SK-N-SH treated with all-trans-retinoic acid at 6 μM for 48 hours (cell line): Measurements from ENCODE around the gene FOXO3.

Source experiments
- ATAC-seq: fragments of 200-7000 bp; cut with Tn5 transposase; 3 replicates; pipeline ENCODE4 v1.9.1; 2020; ENCODE audit warnings: mild to moderate bottlenecking, moderate library complexity
- BACH2 ChIP-seq: fragments of 250-450 bp; sonication (Bioruptor Pico); IDR thresholded peaks from 2 replicates; pipeline ENCODE4 v1.9.0; 2021; ENCODE audit warnings: mild to moderate bottlenecking, borderline replicate concordance
- CSDC2 ChIP-seq: fragments of 250-450 bp; sonication (Bioruptor Pico); IDR thresholded peaks from 2 replicates; pipeline ENCODE4 v1.5.0; 2020; ENCODE audit warnings: mild to moderate bottlenecking, moderate library complexity
- GLIS3 ChIP-seq: fragments of 250-450 bp; sonication (Bioruptor Pico); IDR thresholded peaks from 2 replicates; pipeline ENCODE4 v1.5.0; 2020; ENCODE audit warnings: mild to moderate bottlenecking, moderate library complexity
- ISL1 ChIP-seq: fragments of 250-450 bp; sonication (Bioruptor Pico); IDR thresholded peaks from 2 replicates; pipeline ENCODE4 v2.1.2; 2022; ENCODE audit warnings: mild to moderate bottlenecking, moderate library complexity
- OSR1 ChIP-seq: fragments of 250-450 bp; sonication (Bioruptor Pico); IDR thresholded peaks from 2 replicates; pipeline ENCODE4 v1.8.0; 2022; ENCODE audit warnings: moderate library complexity, mild to moderate bottlenecking, inconsistent platforms
- PATZ1 ChIP-seq: fragments of 250-450 bp; sonication (Bioruptor Pico); IDR thresholded peaks from 2 replicates; pipeline ENCODE4 v1.8.0; 2020; ENCODE audit warnings: mild to moderate bottlenecking, moderate library complexity, borderline replicate concordance
- PPARA ChIP-seq: fragments of 250-450 bp; sonication (Bioruptor Pico); IDR thresholded peaks from 2 replicates; pipeline ENCODE4 v1.5.0; 2020; ENCODE audit warnings: mild to moderate bottlenecking, borderline replicate concordance
- RARB ChIP-seq: fragments of 250-450 bp; sonication (Bioruptor Pico); IDR thresholded peaks from 2 replicates; pipeline ENCODE4 v1.8.0; 2021; ENCODE audit warnings: mild to moderate bottlenecking, moderate library complexity
- SNAI2 ChIP-seq: fragments of 250-450 bp; sonication (Bioruptor Pico); IDR thresholded peaks from 2 replicates; pipeline ENCODE4 v1.5.0; 2020; ENCODE audit warnings: mild to moderate bottlenecking, moderate library complexity
- TCF4 ChIP-seq: fragments of 250-450 bp; sonication (Bioruptor Pico); IDR thresholded peaks from 2 replicates; pipeline ENCODE4 v1.8.0; 2021; ENCODE audit warnings: mild to moderate bottlenecking, moderate library complexity, borderline replicate concordance
- TOX ChIP-seq: fragments of 250-450 bp; sonication (Bioruptor Pico); IDR thresholded peaks from 2 replicates; pipeline ENCODE4 v1.8.0; 2021; ENCODE audit warnings: mild to moderate bottlenecking, moderate library complexity, borderline replicate concordance
- TSHZ2 ChIP-seq: fragments of 250-450 bp; sonication (Bioruptor Pico); IDR thresholded peaks from 2 replicates; pipeline ENCODE4 v1.5.0; 2020; ENCODE audit warnings: mild to moderate bottlenecking, moderate library complexity
- ZFP3 ChIP-seq: fragments of 250-450 bp; sonication (Bioruptor Pico); IDR thresholded peaks from 2 replicates; pipeline ENCODE4 v1.5.0; 2020; ENCODE audit warnings: mild to moderate bottlenecking, moderate library complexity
- ZNF565 ChIP-seq: fragments of 450-650 bp; formaldehyde crosslinking; conservative IDR thresholded peaks from 2 replicates; pipeline ENCODE4 v1.5.0; 2020; ENCODE audit warnings: low read depth, mild to moderate bottlenecking, moderate library complexity
- ZNF70 ChIP-seq: fragments of 450-650 bp; formaldehyde crosslinking; IDR thresholded peaks from 2 replicates; pipeline ENCODE4 v1.5.0; 2020; ENCODE audit warnings: mild to moderate bottlenecking, moderate library complexity
- ZNF8 ChIP-seq: fragments of 450-650 bp; formaldehyde crosslinking; IDR thresholded peaks from 2 replicates; pipeline ENCODE4 v1.5.0; 2020; ENCODE audit warnings: mild to moderate bottlenecking, moderate library complexity
- TF ChIP-seq, protein P1 (sequence below): fragments of 250-450 bp; sonication (Bioruptor Pico); IDR thresholded peaks from 2 replicates; pipeline ENCODE4 v1.5.1; 2020; ENCODE audit warnings: low read depth, mild to moderate bottlenecking, moderate library complexity

FOXO3 gene

GRCh38 chr6:108689272-108690161, 128.8 kb downstream of the FOXO3 start (continued):
- no peak for TF ChIP-seq TSHZ2 (CRISPR knock-in tag)
- no peak for TF ChIP-seq PPARA (CRISPR knock-in tag)
- TF ChIP-seq GLIS3 (CRISPR knock-in tag), result no peak
- no peak for TF ChIP-seq OSR1 (CRISPR knock-in tag)
- TF ChIP-seq ZNF565, result no peak
- TF ChIP-seq PATZ1 (CRISPR knock-in tag), result no peak
- TF ChIP-seq, all 23 proteins: peak for 0

GRCh38 chr6:108690326-108691049, 129.8 kb downstream of the FOXO3 start:
- ATAC-seq, result no peak
- TF ChIP-seq TSHZ2 (CRISPR knock-in tag) (no peak), BACH2 (CRISPR knock-in tag) (no peak), ZNF8 (CRISPR knock-in tag) (no peak), GLIS3 (CRISPR knock-in tag) (no peak), TOX (CRISPR knock-in tag) (no peak), PATZ1 (CRISPR knock-in tag) (no peak), PPARA (CRISPR knock-in tag) (no peak), OSR1 (CRISPR knock-in tag) (no peak), SNAI2 (CRISPR knock-in tag) (no peak)
- TF ChIP-seq, protein P1, sequence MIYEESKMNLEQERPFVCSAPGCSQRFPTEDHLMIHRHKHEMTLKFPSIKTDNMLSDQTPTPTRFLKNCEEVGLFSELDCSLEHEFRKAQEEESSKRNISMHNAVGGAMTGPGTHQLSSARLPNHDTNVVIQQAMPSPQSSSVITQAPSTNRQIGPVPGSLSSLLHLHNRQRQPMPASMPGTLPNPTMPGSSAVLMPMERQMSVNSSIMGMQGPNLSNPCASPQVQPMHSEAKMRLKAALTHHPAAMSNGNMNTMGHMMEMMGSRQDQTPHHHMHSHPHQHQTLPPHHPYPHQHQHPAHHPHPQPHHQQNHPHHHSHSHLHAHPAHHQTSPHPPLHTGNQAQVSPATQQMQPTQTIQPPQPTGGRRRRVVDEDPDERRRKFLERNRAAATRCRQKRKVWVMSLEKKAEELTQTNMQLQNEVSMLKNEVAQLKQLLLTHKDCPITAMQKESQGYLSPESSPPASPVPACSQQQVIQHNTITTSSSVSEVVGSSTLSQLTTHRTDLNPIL, result no peak

DNA sequence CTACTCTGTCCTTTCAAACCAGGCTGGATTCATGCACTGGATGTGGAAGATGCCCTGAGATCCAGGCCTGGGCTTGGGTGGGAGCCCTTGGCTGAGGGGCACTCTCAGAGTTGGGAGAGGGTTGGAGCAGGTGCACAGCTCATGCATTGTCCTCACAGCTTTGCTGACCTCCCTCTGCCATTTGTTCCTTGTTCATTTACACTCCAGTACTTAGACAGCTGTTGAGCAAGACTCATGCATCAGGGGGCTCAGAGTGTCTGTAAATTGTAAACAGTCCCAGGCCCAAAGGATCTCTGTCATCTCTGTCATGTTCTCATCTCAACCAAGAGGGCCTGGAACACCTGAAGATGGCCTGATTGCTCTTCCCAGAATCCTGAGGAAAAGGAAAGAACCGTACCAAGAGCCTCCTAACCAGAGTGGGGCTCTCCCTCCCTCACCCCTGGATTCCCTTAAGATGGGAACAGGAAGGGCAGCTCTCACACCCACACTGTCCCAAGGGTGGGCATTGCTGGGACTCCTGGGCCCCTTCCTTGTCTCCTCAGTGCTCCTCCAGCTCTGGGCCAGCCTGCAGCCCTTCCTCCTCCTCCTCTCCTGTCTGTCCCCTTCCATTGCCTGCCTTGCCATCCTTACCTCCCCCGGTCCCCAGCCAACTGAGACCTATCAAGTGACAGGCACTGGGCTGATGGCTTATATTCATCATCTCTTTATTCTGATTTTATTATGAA, 132.9 kb downstream of the FOXO3 start:
- no peak for TF ChIP-seq CSDC2 (CRISPR knock-in tag)
- no peak for TF ChIP-seq TOX (CRISPR knock-in tag)
- TF ChIP-seq PATZ1 (CRISPR knock-in tag), result no peak
- no peak for TF ChIP-seq ZNF70 (CRISPR knock-in tag)
- no peak for TF ChIP-seq OSR1 (CRISPR knock-in tag)
- TF ChIP-seq RARB (CRISPR knock-in tag), result no peak
- no peak for TF ChIP-seq TCF4 (CRISPR knock-in tag)
- no peak for TF ChIP-seq ZNF8 (CRISPR knock-in tag)
- TF ChIP-seq ZFP3 (CRISPR knock-in tag), result no peak
- TF ChIP-seq ISL1 (CRISPR knock-in tag), result no peak
- no peak for ATAC-seq
